HCT116 (cell line): Measurements from ENCODE around the gene CACNA1F.
A peak's percentile ranks its signal among the peaks of the same experiment; 100 is the strongest.

ENCODE experiments used
- EGR1 ChIP-seq: IDR thresholded peaks from 2 replicates; pipeline ENCODE4 v1.6.1; 2012; ENCODE audit warnings: low read depth
- ELF1 ChIP-seq: IDR thresholded peaks from 2 replicates; pipeline ENCODE4 v1.6.1; 2012; ENCODE audit warnings: low read depth, borderline replicate concordance
- POLR2A ChIP-seq: IDR thresholded peaks from 2 replicates; pipeline ENCODE4 v1.7.0; 2011; ENCODE audit warnings: borderline replicate concordance; ENCODE audit not compliant: insufficient read depth, insufficient read length; ENCODE audit errors: extremely low read depth
- POLR2AphosphoS5 ChIP-seq: IDR thresholded peaks from 2 replicates; pipeline ENCODE4 v1.6.1; 2011; ENCODE audit warnings: mild to moderate bottlenecking, low read depth, low read length, moderate library complexity
- SIN3A ChIP-seq: IDR thresholded peaks from 2 replicates; pipeline ENCODE4 v1.6.1; 2012; ENCODE audit warnings: low read depth
- SP1 ChIP-seq: IDR thresholded peaks from 2 replicates; pipeline ENCODE4 v1.6.1; 2012; ENCODE audit warnings: low read depth
- SRF ChIP-seq: IDR thresholded peaks from 2 replicates; pipeline ENCODE4 v1.6.1; 2012; ENCODE audit warnings: low read depth
- TCF7L2 ChIP-seq: IDR thresholded peaks from 2 replicates; pipeline ENCODE4 v1.7.0; 2011; ENCODE audit warnings: borderline replicate concordance, inconsistent platforms; ENCODE audit not compliant: insufficient read depth, insufficient read length; ENCODE audit errors: extremely low read depth
- TF ChIP-seq, protein P1 (sequence below), 3 experiments: fragments of 200-600 bp in 1 of 3; sonication (generic) in 1 of 3; IDR thresholded peaks in 2 of 3; conservative IDR thresholded peaks in 1 of 3; 2 replicates each; pipeline ENCODE4 v1.5.1; 2012 to 2017; ENCODE audit warnings: low read depth in 2 of 3, low read length in 2 of 3, antibody characterized with exemption in 1 of 3, borderline replicate concordance in 1 of 3, control low read depth in 1 of 3, mild to moderate bottlenecking in 1 of 3, mixed read lengths in 1 of 3, mixed run types in 1 of 3, moderate library complexity in 1 of 3; ENCODE audit not compliant: insufficient read depth in 1 of 3
- TF ChIP-seq, protein P2 (sequence below): IDR thresholded peaks from 2 replicates; pipeline ENCODE4 v1.6.1; 2012
- TF ChIP-seq, protein P3 (sequence below): IDR thresholded peaks from 2 replicates; pipeline ENCODE4 v1.6.1; 2012
- TF ChIP-seq, protein P4 (sequence below): IDR thresholded peaks from 2 replicates; pipeline ENCODE4 v1.6.1; 2012; ENCODE audit warnings: low read depth

DNA sequence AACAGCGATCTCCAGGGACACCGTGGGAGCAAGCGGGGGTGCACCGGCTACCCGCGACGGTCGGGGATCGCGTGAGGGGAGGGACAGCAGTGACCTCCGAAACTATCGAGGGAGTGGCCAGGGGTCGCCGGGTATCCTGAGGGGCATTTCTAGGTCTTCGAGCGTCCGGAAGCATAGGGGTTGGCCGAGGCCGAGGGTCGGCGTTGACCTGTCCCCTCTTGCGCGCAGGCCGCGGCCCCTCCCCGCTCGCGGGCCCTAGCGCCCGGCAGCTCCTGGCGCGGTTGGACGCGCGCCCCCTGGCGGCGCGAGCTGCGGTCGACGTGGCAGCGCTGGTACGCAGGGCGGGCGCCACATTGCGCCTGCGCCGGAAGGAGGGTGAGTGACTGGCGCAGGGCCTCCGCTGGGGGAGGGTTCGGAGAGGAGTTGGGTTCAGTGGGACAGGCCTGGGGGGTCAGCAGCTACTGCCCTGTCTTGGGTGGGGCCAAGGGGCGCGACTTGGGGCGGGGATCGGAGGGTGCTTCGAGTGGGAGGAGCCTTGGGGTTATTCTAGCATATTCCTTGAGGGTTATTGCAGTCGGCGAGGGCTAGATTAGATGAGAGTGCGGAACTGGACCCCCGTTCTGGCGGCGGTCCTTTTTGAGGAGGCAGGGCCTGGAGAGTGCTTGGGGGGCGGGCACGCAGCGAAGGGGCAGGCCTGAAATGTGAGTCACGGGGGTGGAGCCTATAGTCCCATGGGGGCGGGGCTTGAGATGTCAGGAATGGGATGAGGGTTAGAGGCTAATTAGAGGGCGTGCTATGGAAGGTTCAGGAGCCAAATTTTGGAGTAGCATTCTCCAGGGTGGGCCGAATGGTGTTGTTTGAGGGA is 69.4 kb downstream of the CACNA1F start:
- TF ChIP-seq SRF = no peak
- TF ChIP-seq, protein P1, sequence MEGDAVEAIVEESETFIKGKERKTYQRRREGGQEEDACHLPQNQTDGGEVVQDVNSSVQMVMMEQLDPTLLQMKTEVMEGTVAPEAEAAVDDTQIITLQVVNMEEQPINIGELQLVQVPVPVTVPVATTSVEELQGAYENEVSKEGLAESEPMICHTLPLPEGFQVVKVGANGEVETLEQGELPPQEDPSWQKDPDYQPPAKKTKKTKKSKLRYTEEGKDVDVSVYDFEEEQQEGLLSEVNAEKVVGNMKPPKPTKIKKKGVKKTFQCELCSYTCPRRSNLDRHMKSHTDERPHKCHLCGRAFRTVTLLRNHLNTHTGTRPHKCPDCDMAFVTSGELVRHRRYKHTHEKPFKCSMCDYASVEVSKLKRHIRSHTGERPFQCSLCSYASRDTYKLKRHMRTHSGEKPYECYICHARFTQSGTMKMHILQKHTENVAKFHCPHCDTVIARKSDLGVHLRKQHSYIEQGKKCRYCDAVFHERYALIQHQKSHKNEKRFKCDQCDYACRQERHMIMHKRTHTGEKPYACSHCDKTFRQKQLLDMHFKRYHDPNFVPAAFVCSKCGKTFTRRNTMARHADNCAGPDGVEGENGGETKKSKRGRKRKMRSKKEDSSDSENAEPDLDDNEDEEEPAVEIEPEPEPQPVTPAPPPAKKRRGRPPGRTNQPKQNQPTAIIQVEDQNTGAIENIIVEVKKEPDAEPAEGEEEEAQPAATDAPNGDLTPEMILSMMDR (IDR thresholded peaks at IDR 0.05 in 2 of 3, conservative IDR thresholded peaks at IDR 0.05 in 1 of 3; ENCODE audit: borderline replicate concordance in 1 of 3, insufficient read depth in 1 of 3, low read depth in 2 of 3, low read length in 2 of 3) = peak in 2 of 3 experiments; percentile 54 to 55; a peak in 4 of 6 replicates
- TF ChIP-seq, protein P2, sequence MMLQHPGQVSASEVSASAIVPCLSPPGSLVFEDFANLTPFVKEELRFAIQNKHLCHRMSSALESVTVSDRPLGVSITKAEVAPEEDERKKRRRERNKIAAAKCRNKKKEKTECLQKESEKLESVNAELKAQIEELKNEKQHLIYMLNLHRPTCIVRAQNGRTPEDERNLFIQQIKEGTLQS = no peak
- TF ChIP-seq ELF1 = no peak
- peak; percentile 23 for TF ChIP-seq POLR2A
- no peak for TF ChIP-seq TCF7L2
- TF ChIP-seq SIN3A = no peak
- no peak for TF ChIP-seq EGR1
- TF ChIP-seq, protein P3, sequence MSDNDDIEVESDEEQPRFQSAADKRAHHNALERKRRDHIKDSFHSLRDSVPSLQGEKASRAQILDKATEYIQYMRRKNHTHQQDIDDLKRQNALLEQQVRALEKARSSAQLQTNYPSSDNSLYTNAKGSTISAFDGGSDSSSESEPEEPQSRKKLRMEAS = no peak
- TF ChIP-seq, protein P4, sequence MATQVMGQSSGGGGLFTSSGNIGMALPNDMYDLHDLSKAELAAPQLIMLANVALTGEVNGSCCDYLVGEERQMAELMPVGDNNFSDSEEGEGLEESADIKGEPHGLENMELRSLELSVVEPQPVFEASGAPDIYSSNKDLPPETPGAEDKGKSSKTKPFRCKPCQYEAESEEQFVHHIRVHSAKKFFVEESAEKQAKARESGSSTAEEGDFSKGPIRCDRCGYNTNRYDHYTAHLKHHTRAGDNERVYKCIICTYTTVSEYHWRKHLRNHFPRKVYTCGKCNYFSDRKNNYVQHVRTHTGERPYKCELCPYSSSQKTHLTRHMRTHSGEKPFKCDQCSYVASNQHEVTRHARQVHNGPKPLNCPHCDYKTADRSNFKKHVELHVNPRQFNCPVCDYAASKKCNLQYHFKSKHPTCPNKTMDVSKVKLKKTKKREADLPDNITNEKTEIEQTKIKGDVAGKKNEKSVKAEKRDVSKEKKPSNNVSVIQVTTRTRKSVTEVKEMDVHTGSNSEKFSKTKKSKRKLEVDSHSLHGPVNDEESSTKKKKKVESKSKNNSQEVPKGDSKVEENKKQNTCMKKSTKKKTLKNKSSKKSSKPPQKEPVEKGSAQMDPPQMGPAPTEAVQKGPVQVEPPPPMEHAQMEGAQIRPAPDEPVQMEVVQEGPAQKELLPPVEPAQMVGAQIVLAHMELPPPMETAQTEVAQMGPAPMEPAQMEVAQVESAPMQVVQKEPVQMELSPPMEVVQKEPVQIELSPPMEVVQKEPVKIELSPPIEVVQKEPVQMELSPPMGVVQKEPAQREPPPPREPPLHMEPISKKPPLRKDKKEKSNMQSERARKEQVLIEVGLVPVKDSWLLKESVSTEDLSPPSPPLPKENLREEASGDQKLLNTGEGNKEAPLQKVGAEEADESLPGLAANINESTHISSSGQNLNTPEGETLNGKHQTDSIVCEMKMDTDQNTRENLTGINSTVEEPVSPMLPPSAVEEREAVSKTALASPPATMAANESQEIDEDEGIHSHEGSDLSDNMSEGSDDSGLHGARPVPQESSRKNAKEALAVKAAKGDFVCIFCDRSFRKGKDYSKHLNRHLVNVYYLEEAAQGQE = no peak
- no peak for TF ChIP-seq SP1
- peak; percentile 36 for TF ChIP-seq POLR2AphosphoS5
